ENCODE data around the gene TMEM221. TPM values are rescaled to one million over a fixed set of nuclear protein-coding genes. Genes with fewer than 3 reads are reported as not detected.

Gene TMEM221
- total and polyA plus RNA-seq, 9 of the 15 experiments (the other 6 are each of a cell fraction or from before 2014, with no cell fraction given): 0.06 to 0.35 TPM; not detected in 7

- TF ChIP-seq, protein P1, sequence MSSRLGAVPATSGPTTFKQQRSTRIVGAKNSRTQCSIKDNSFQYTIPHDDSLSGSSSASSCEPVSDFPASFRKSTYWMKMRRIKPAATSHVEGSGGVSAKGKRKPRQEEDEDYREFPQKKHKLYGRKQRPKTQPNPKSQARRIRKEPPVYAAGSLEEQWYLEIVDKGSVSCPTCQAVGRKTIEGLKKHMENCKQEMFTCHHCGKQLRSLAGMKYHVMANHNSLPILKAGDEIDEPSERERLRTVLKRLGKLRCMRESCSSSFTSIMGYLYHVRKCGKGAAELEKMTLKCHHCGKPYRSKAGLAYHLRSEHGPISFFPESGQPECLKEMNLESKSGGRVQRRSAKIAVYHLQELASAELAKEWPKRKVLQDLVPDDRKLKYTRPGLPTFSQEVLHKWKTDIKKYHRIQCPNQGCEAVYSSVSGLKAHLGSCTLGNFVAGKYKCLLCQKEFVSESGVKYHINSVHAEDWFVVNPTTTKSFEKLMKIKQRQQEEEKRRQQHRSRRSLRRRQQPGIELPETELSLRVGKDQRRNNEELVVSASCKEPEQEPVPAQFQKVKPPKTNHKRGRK (tag; IDR thresholded peaks at IDR 0.05): no peak
- no peak for TF ChIP-seq CEBPB (tag; IDR thresholded peaks at IDR 0.05)
- TF ChIP-seq BRD9 (IDR thresholded peaks at IDR 0.05; ENCODE audit: low read depth, partially characterized antibody): no peak
- no peak for TF ChIP-seq FOSL1 (tag; conservative IDR thresholded peaks at IDR 0.05)
- TF ChIP-seq KLF13 (tag; IDR thresholded peaks at IDR 0.05; ENCODE audit: borderline replicate concordance, low read depth): no peak
- TF ChIP-seq ZNF589 (CRISPR knock-in tag; IDR thresholded peaks at IDR 0.05; ENCODE audit: low read depth): no peak
- no peak for TF ChIP-seq ZNF609 (CRISPR knock-in tag; IDR thresholded peaks at IDR 0.05; ENCODE audit: borderline replicate concordance)
- TF ChIP-seq KDM5B (IDR thresholded peaks at IDR 0.05; ENCODE audit: insufficient replicate concordance, low read depth, low read length): no peak
- TF ChIP-seq PYGO2 (tag; IDR thresholded peaks at IDR 0.05): no peak
- TF ChIP-seq RAD21 (CRISPR knock-in tag; conservative IDR thresholded peaks at IDR 0.05 in 1 of 2, IDR thresholded peaks at IDR 0.05 in 1 of 2): no peak
- TF ChIP-seq ZSCAN29 (IDR thresholded peaks at IDR 0.05): no peak
- no peak for TF ChIP-seq HNRNPK (IDR thresholded peaks at IDR 0.05; ENCODE audit: low read depth, low read length, poor library complexity, severe bottlenecking)
- no peak for TF ChIP-seq POLR2AphosphoS2 (IDR thresholded peaks at IDR 0.05; ENCODE audit: low read length)
- TF ChIP-seq NEUROD1 (IDR thresholded peaks at IDR 0.05; ENCODE audit: borderline replicate concordance, low read depth, low read length, partially characterized antibody): peak; percentile 51
- TF ChIP-seq NCOA2 (IDR thresholded peaks at IDR 0.05; ENCODE audit: partially characterized antibody in 2 of 2): no peak
- TF ChIP-seq RBFOX2 (IDR thresholded peaks at IDR 0.05; ENCODE audit: low read depth, low read length): peak; percentile 60
- TF ChIP-seq PREB (CRISPR knock-in tag; IDR thresholded peaks at IDR 0.05): no peak
- no peak for TF ChIP-seq SMARCA4 (IDR thresholded peaks at IDR 0.05)
- no peak for TF ChIP-seq ZNF3 (CRISPR knock-in tag; IDR thresholded peaks at IDR 0.05)
- no peak for TF ChIP-seq RHOXF2B (CRISPR knock-in tag; conservative IDR thresholded peaks at IDR 0.05)
- TF ChIP-seq GTF2F1 (IDR thresholded peaks at IDR 0.05; ENCODE audit: low read depth, low read length): no peak
These were observed 21.8 kb upstream of the TMEM221 start, which contains the start of gene SLC27A1 (continued) for GRCh38 chr19:17470068-17470841.

Measured in K562 (cell line).